K562 (cell line): ENCODE data around the gene ITGB5. TPM values are rescaled to one million over a fixed set of nuclear protein-coding genes. Genes with fewer than 3 reads are reported as not detected.

Source experiments
- ARHGAP35 ChIP-seq: fragments of 450-650 bp; IDR thresholded peaks from 2 replicates; pipeline ENCODE4 v1.6.1; 2018; ENCODE audit not compliant: partially characterized antibody
- BRD4 ChIP-seq: fragments of 200-600 bp; sonication (generic); IDR thresholded peaks from 2 replicates; pipeline ENCODE4 v1.6.1; 2017; ENCODE audit warnings: inconsistent platforms
- CEBPG ChIP-seq, 3 experiments: fragments of 200-800 bp in 1 of 3; sonication (Bioruptor generic) in 1 of 3; sonication (generic) in 1 of 3; formaldehyde crosslinking in 1 of 3; IDR thresholded peaks in 2 of 3; conservative IDR thresholded peaks in 1 of 3; 2 replicates each; pipeline versions ENCODE4 v1.6.1 to v1.8.0; 2016 to 2022; ENCODE audit warnings: missing compliant biosample characterization in 2 of 3, missing genetic modification characterization in 2 of 3, mild to moderate bottlenecking in 1 of 3, missing genetic modification reagents in 1 of 3
- CSDE1 ChIP-seq, 2 experiments: fragments of 450-650 bp; IDR thresholded peaks; 2 replicates each; pipeline ENCODE4 v1.6.1; 2016; ENCODE audit warnings: mild to moderate bottlenecking in 1 of 2
- E2F3 ChIP-seq: fragments of 250-450 bp; sonication (Bioruptor Pico); IDR thresholded peaks from 2 replicates; pipeline ENCODE4 v1.4.0; 2020; ENCODE audit warnings: mild to moderate bottlenecking
- EGR1 ChIP-seq: fragments of 450-650 bp; conservative IDR thresholded peaks from 2 replicates; pipeline ENCODE4 v1.6.1; 2017; ENCODE audit warnings: mild to moderate bottlenecking
- GABPA ChIP-seq: fragments of 200-800 bp; sonication (Bioruptor generic); conservative IDR thresholded peaks from 2 replicates; pipeline ENCODE4 v1.6.1; 2016; ENCODE audit warnings: low read depth, missing genetic modification characterization, missing compliant biosample characterization
- HMG20B ChIP-seq: fragments of 250-450 bp; sonication (Bioruptor Pico); IDR thresholded peaks from 2 replicates; pipeline ENCODE4 v1.5.0; 2021; ENCODE audit warnings: mild to moderate bottlenecking
- HNRNPK ChIP-seq: fragments of 200-400 bp; formaldehyde crosslinking; IDR thresholded peaks from one replicate; pipeline ENCODE4 v1.6.1; 2018; ENCODE audit warnings: mild to moderate bottlenecking, low read depth, low read length; ENCODE audit not compliant: poor library complexity, severe bottlenecking
- LCOR ChIP-seq: sonication (generic); formaldehyde crosslinking; IDR thresholded peaks from 2 replicates; pipeline ENCODE4 v1.8.0; 2022; ENCODE audit warnings: mild to moderate bottlenecking, missing genetic modification reagents
- NBN ChIP-seq: fragments of 450-650 bp; IDR thresholded peaks from 2 replicates; pipeline ENCODE4 v1.6.1; 2016; ENCODE audit warnings: low read depth, mild to moderate bottlenecking
- NR2C1 ChIP-seq, 2 experiments: fragments of 450-650 bp; IDR thresholded peaks; 2 replicates each; pipeline ENCODE4 v1.6.1; 2017; ENCODE audit warnings: mild to moderate bottlenecking in 2 of 2, antibody characterized with exemption in 1 of 2, inconsistent platforms in 1 of 2, missing compliant biosample characterization in 1 of 2, missing genetic modification characterization in 1 of 2
- PHF21A ChIP-seq: fragments of 450-650 bp; IDR thresholded peaks from 2 replicates; pipeline ENCODE4 v1.6.1; 2017; ENCODE audit warnings: low read depth, borderline replicate concordance
- RBM15 ChIP-seq: fragments of 200-400 bp; formaldehyde crosslinking; IDR thresholded peaks from 2 replicates; pipeline ENCODE4 v1.6.1; 2018; ENCODE audit warnings: mild to moderate bottlenecking, low read length, moderate library complexity; ENCODE audit not compliant: insufficient read depth
- RBM22 ChIP-seq: fragments of 200-400 bp; formaldehyde crosslinking; IDR thresholded peaks from 2 replicates; pipeline ENCODE4 v1.6.1; 2018; ENCODE audit warnings: low read length, low read depth; ENCODE audit not compliant: poor library complexity, severe bottlenecking
- RFX1 ChIP-seq: fragments of 450-650 bp; IDR thresholded peaks from 2 replicates; pipeline ENCODE4 v1.6.1; 2016; ENCODE audit warnings: mild to moderate bottlenecking, moderate library complexity
- SMAD2 ChIP-seq: fragments of 150-350 bp; IDR thresholded peaks from 2 replicates; pipeline ENCODE4 v1.6.1; 2014; ENCODE audit warnings: low read depth, mild to moderate bottlenecking, low read length
- SMAD3 ChIP-seq: fragments of 450-650 bp; formaldehyde crosslinking; conservative IDR thresholded peaks from 2 replicates; pipeline ENCODE4 v1.4.0; 2020; ENCODE audit warnings: mild to moderate bottlenecking
- SMARCC2 ChIP-seq: fragments of 450-650 bp; IDR thresholded peaks from 2 replicates; pipeline ENCODE4 v1.6.1; 2017; ENCODE audit warnings: antibody characterized with exemption, moderate library complexity, mild to moderate bottlenecking, low read depth
- SMC3 ChIP-seq: conservative IDR thresholded peaks from 2 replicates; pipeline ENCODE4 v1.6.1; 2011; ENCODE audit warnings: low read depth, low read length, improper control_type of control experiment; ENCODE audit not compliant: insufficient read depth
- TFAM ChIP-seq: fragments of 250-450 bp; sonication (Bioruptor Pico); conservative IDR thresholded peaks from 2 replicates; pipeline ENCODE4 v1.5.0; 2021; ENCODE audit warnings: mild to moderate bottlenecking, moderate library complexity
- ZFP30 ChIP-seq: fragments of 250-450 bp; sonication (Bioruptor Pico); IDR thresholded peaks from 2 replicates; pipeline ENCODE4 v1.8.0; 2022; ENCODE audit warnings: moderate library complexity, mild to moderate bottlenecking, inconsistent platforms, borderline replicate concordance
- ZNF41 ChIP-seq: fragments of 250-450 bp; sonication (Bioruptor Pico); conservative IDR thresholded peaks from 2 replicates; pipeline ENCODE4 v1.4.0; 2020; ENCODE audit warnings: mild to moderate bottlenecking
- polyA plus RNA-seq, 8 experiments: library from polyadenylated mRNA; depleted of rRNA in 4 of 8; stranded (reverse) in 5 of 8; unstranded in 3 of 8; fragments of >200 nt; fragmentation: Nextera tagmentation in 2 of 8; fragmentation: Illumina TruSeq in 1 of 8; extraction: Ambion mirVana in 2 of 8; extraction: Trizol in 1 of 8; gene quantifications; 2 replicates each; pipeline versions ENCODE4 v1.2.1 to v1.2.3, GENCODE V29; 2011 to 2014; ENCODE audit warnings: inconsistent platforms in 1 of 8, missing spikeins in 1 of 8
- total RNA-seq, 7 experiments: library from RNA; depleted of rRNA in 6 of 7; stranded (reverse); fragments of >200 nt in 6 of 7; fragmentation: Illumina TruSeq in 2 of 7; extraction: Trizol in 2 of 7; gene quantifications; 2 replicates each; pipeline versions ENCODE4 v1.2.1 to v1.2.3, GENCODE V29; 2011 to 2021; ENCODE audit warnings: low replicate concordance in 1 of 7
- TF ChIP-seq, protein P1 (sequence below): fragments of 450-650 bp; IDR thresholded peaks from 2 replicates; pipeline ENCODE4 v1.6.1; 2016; ENCODE audit warnings: low read depth, mild to moderate bottlenecking, moderate library complexity
- TF ChIP-seq, protein P2 (sequence below): fragments of 450-650 bp; IDR thresholded peaks from 2 replicates; pipeline ENCODE4 v1.6.1; 2017; ENCODE audit warnings: antibody characterized with exemption, mild to moderate bottlenecking

ITGB5 gene
- total and polyA plus RNA-seq, 9 of the 15 experiments (the other 6 are each of a cell fraction or from before 2014, with no cell fraction given), result 1.7 to 46.8 (median 9.9) TPM

DNA sequence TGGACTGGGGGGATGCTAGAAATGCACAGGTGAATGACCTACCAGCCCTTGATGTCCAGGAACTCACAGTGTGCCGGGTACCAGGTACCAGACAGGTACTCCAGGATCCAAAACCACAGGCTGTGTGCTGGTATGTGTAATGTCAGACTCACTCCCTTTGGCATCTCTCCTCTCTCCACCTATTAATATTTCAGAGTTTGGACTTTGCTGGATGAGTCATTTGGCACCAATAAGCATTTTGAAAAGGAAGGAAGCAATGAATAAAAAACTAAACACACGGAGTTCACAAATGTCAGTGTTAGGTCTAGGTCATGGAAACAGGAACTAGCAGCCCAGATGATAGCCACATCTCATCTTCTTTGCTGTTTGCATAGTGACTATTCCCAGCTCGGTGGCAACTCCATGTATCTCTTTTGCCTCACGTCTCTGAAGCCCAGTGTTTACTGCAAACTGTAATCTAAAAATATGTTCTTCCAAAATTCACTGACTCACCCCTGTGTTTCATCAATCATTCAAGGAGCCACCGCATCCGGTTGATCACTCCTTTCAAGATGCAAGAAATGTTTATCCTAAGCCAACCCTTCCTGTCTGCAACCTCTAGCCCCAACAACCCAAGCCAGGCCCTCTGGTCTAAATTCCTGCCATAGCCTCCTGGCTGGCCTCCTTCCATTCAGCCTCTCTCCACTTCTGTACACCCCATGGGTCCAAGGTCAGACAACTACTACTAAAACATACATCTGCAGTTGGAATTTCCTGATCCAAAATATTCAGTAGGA, 8.4 kb downstream of the ITGB5 start (continued):
- TF ChIP-seq, protein P1, sequence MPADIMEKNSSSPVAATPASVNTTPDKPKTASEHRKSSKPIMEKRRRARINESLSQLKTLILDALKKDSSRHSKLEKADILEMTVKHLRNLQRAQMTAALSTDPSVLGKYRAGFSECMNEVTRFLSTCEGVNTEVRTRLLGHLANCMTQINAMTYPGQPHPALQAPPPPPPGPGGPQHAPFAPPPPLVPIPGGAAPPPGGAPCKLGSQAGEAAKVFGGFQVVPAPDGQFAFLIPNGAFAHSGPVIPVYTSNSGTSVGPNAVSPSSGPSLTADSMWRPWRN, result peak; percentile 19; the same call in 1 of the 2 replicates
- TF ChIP-seq NBN (peak; percentile 42; the same call in 1 of the 2 replicates), BRD4 (no peak), SMC3 (no peak), SMAD3 (CRISPR knock-in tag) (no peak), ZNF41 (no peak), E2F3 (CRISPR knock-in tag) (no peak), LCOR (peak; percentile 93), HMG20B (CRISPR knock-in tag) (no peak), NR2C1 (IDR thresholded peaks at IDR 0.05) (no peak; the same call in 1 of the 2 replicates), NR2C1 (tag; IDR thresholded peaks at IDR 0.05) (no peak), TFAM (no peak), SMARCC2 (peak; percentile 62), RBM22 (no peak), CSDE1 (IDR thresholded peaks at IDR 0.05) (no peak), RFX1 (peak; percentile 11; the same call in 1 of the 2 replicates), EGR1 (no peak), ARHGAP35 (no peak), GABPA (tag) (peak; percentile 65), SMAD2 (no peak), PHF21A (no peak), ZFP30 (no peak), CEBPG (CRISPR knock-in tag; IDR thresholded peaks at IDR 0.05) (no peak; the same call in 1 of the 2 replicates), CEBPG (tag; conservative IDR thresholded peaks at IDR 0.05 in 1 of 2, IDR thresholded peaks at IDR 0.05 in 1 of 2) (peak in 1 of 2 experiments; percentile 54; a peak in 1 of 4 replicates), HNRNPK (no peak), RBM15 (no peak)
- TF ChIP-seq, protein P2, sequence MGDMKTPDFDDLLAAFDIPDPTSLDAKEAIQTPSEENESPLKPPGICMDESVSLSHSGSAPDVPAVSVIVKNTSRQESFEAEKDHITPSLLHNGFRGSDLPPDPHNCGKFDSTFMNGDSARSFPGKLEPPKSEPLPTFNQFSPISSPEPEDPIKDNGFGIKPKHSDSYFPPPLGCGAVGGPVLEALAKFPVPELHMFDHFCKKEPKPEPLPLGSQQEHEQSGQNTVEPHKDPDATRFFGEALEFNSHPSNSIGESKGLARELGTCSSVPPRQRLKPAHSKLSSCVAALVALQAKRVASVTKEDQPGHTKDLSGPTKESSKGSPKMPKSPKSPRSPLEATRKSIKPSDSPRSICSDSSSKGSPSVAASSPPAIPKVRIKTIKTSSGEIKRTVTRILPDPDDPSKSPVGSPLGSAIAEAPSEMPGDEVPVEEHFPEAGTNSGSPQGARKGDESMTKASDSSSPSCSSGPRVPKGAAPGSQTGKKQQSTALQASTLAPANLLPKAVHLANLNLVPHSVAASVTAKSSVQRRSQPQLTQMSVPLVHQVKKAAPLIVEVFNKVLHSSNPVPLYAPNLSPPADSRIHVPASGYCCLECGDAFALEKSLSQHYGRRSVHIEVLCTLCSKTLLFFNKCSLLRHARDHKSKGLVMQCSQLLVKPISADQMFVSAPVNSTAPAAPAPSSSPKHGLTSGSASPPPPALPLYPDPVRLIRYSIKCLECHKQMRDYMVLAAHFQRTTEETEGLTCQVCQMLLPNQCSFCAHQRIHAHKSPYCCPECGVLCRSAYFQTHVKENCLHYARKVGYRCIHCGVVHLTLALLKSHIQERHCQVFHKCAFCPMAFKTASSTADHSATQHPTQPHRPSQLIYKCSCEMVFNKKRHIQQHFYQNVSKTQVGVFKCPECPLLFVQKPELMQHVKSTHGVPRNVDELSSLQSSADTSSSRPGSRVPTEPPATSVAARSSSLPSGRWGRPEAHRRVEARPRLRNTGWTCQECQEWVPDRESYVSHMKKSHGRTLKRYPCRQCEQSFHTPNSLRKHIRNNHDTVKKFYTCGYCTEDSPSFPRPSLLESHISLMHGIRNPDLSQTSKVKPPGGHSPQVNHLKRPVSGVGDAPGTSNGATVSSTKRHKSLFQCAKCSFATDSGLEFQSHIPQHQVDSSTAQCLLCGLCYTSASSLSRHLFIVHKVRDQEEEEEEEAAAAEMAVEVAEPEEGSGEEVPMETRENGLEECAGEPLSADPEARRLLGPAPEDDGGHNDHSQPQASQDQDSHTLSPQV, result peak; percentile 66
